ENCODE measurements around the gene ARSB. TPM values are rescaled to one million over a fixed set of nuclear protein-coding genes. Genes with fewer than 3 reads are reported as not detected.

Gene ARSB
- total RNA-seq, 2 donors from 2014 or later, result 28.1 TPM

- H3K9me3 ChIP-seq (ENCODE audit: control insufficient read depth, low read length), result peaks cover 7% of the 10 kb centered on the region
- WGBS, 2 experiments (ENCODE audit: insufficient coverage in 1 of 2, insufficient read length in 1 of 2), result 90 to 100% methylated on average over 1 of the region's 1 CpG
- Mint-ChIP-seq H3K4me1 (peaks cover 19% of the 10 kb centered on the region), H3K36me3 (ENCODE audit: low read depth) (peaks cover 9% of the 10 kb centered on the region), H3K9me3 (peaks cover 3% of the 10 kb centered on the region), H3K27me3 (ENCODE audit: insufficient read depth) (no peaks in the 10 kb centered on the region), H3K4me3 (no peak overlapping the region), H3K27ac (no peak overlapping the region)
- peaks cover 3% of the 10 kb centered on the region for H3K4me1 ChIP-seq (ENCODE audit: control insufficient read depth, insufficient read depth, low read length)
- H3K36me3 ChIP-seq (ENCODE audit: control insufficient read depth, insufficient read depth, low read length), result no peaks in the 10 kb centered on the region
- no peak overlapping the region for H3K4me3 ChIP-seq (ENCODE audit: low read length)
- H3K27ac ChIP-seq (ENCODE audit: low read depth, low read length), result no peak overlapping the region
- no peak overlapping the region for H3K9ac ChIP-seq (ENCODE audit: extremely low read depth, low read length, poor library complexity, severe bottlenecking)
- no peak for DNase-seq
- H3K27me3 ChIP-seq (ENCODE audit: control insufficient read depth, insufficient read depth, low read length, poor library complexity, severe bottlenecking), result no peaks in the 10 kb centered on the region
- TF ChIP-seq CTCF (conservative IDR thresholded peaks at IDR 0.05), result no peak
Measured at GRCh38 chr5:78811866-78812265, 173.2 kb downstream of the ARSB start.

DNA sequence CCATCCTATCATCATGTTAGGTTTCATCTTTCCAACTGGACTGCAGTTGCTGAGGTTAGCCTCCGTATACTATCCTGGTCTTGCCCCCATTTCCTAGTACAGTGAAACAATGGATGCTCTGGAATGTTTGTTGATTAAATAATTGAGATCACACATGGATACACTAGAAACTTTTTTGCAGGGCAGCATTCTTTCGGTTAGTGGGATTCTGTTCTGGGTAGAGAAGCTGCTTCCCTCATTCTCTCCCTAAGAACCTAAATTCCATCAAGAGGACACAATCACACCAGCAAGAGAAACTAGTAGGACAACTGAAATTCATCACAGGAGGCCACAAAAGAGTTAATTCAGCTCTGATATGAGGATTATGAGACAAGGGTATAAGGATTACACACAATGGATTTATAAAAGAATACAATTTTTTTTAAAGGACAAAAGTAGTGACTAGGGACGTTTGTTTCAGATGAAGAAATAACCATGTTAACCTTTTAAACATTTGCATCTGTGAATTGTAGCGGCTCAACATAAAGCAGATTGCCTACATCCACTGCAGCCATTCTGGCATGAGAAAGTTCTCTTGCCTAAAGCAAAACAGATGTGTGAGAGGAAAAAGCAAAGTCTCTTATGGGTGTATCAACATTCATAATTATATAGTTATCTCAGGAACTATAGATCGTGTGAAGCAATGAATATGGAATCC lies 173.8 kb downstream of the ARSB start:
- H3K9me3 Mint-ChIP-seq, result no peaks in the 10 kb centered on the region
- H3K36me3 ChIP-seq (ENCODE audit: control insufficient read depth, insufficient read depth, low read length), result no peaks in the 10 kb centered on the region
- H3K4me1 Mint-ChIP-seq, result peaks cover 19% of the 10 kb centered on the region
- H3K27me3 ChIP-seq (ENCODE audit: control insufficient read depth, insufficient read depth, low read length, poor library complexity, severe bottlenecking), result no peaks in the 10 kb centered on the region
- H3K4me3 ChIP-seq (ENCODE audit: low read length), result no peak overlapping the region
- no peak for DNase-seq
- peaks cover 3% of the 10 kb centered on the region for H3K4me1 ChIP-seq (ENCODE audit: control insufficient read depth, insufficient read depth, low read length)
- H3K27me3 Mint-ChIP-seq (ENCODE audit: insufficient read depth), result no peaks in the 10 kb centered on the region
- no peak overlapping the region for H3K4me3 Mint-ChIP-seq
- no peak for TF ChIP-seq CTCF (conservative IDR thresholded peaks at IDR 0.05)
- WGBS, 2 experiments (ENCODE audit: insufficient coverage in 1 of 2, insufficient read length in 1 of 2), result 85 to 86% methylated on average over 3 to 5 of the region's 5 CpGs
- no peak overlapping the region for H3K27ac Mint-ChIP-seq
- peaks cover 3% of the 10 kb centered on the region for H3K36me3 Mint-ChIP-seq (ENCODE audit: low read depth)
- no peak overlapping the region for H3K27ac ChIP-seq (ENCODE audit: low read depth, low read length)
- H3K9me3 ChIP-seq (ENCODE audit: control insufficient read depth, low read length), result peaks cover under 1% of the 10 kb centered on the region
- no peak overlapping the region for H3K9ac ChIP-seq (ENCODE audit: extremely low read depth, low read length, poor library complexity, severe bottlenecking)

GRCh38 chr5:78810098-78810920 lies 174.8 kb downstream of the ARSB start:
- no peaks in the 10 kb centered on the region for H3K36me3 Mint-ChIP-seq (ENCODE audit: low read depth)
- no peak overlapping the region for H3K4me3 Mint-ChIP-seq
- Histone ChIP-seq H3K36me3 (ENCODE audit: control insufficient read depth, insufficient read depth, low read length) (no peaks in the 10 kb centered on the region), H3K4me1 (ENCODE audit: control insufficient read depth, insufficient read depth, low read length) (peaks cover 3% of the 10 kb centered on the region), H3K9ac (ENCODE audit: extremely low read depth, low read length, poor library complexity, severe bottlenecking) (no peak overlapping the region), H3K27ac (ENCODE audit: low read depth, low read length) (no peak overlapping the region), H3K9me3 (ENCODE audit: control insufficient read depth, low read length) (no peaks in the 10 kb centered on the region), H3K4me3 (ENCODE audit: low read length) (no peak overlapping the region), H3K27me3 (ENCODE audit: control insufficient read depth, insufficient read depth, low read length, poor library complexity, severe bottlenecking) (no peaks in the 10 kb centered on the region)
- 86 to 87% methylated on average over 4 to 6 of the region's 6 CpGs for WGBS, 2 experiments (ENCODE audit: insufficient coverage in 1 of 2, insufficient read length in 1 of 2)
- peaks cover 19% of the 10 kb centered on the region for H3K4me1 Mint-ChIP-seq
- no peaks in the 10 kb centered on the region for H3K27me3 Mint-ChIP-seq (ENCODE audit: insufficient read depth)
- no peaks in the 10 kb centered on the region for H3K9me3 Mint-ChIP-seq
- DNase-seq, result no peak
- no peak for TF ChIP-seq CTCF (conservative IDR thresholded peaks at IDR 0.05)
- no peak overlapping the region for H3K27ac Mint-ChIP-seq

All from endodermal cell (in vitro differentiated cells).